Smooth muscle cell (in vitro differentiated cells): Measurements from ENCODE around the gene ROBO4. TPM values are rescaled to one million over a fixed set of nuclear protein-coding genes. Genes with fewer than 3 reads are reported as not detected.

Experiments
- DNase-seq: peaks from one replicate; lab custom pipeline; 2025; ENCODE audit not compliant: unreplicated experiment; lab: John Stamatoyannopoulos, UW
- H2AFZ ChIP-seq: fragments of 200-600 bp; sonication (generic); 2 replicates; pipeline ENCODE4 v1.6.0; 2016; ENCODE audit warnings: antibody characterized with exemption, low read depth, mild to moderate bottlenecking
- H3F3A ChIP-seq: fragments of 200-600 bp; sonication (generic); 2 replicates; pipeline ENCODE4 v1.6.0; 2017; ENCODE audit warnings: antibody characterized with exemption, low read depth
- H3K27ac ChIP-seq: fragments of 200-600 bp; sonication (generic); 2 replicates; pipeline ENCODE4 v1.5.1; 2016; ENCODE audit warnings: low read depth, mild to moderate bottlenecking
- H3K27me3 ChIP-seq: fragments of 200-600 bp; sonication (generic); 2 replicates; pipeline ENCODE4 v1.6.1; 2016; ENCODE audit warnings: low read depth, mild to moderate bottlenecking
- H3K36me3 ChIP-seq: fragments of 200-600 bp; sonication (generic); 2 replicates; pipeline ENCODE4 v1.5.1; 2016; ENCODE audit warnings: low read depth
- H3K4me1 ChIP-seq: fragments of 200-600 bp; sonication (generic); 2 replicates; pipeline ENCODE4 v1.5.1; 2016; ENCODE audit warnings: low read depth
- H3K4me2 ChIP-seq: fragments of 200-600 bp; sonication (generic); 2 replicates; pipeline ENCODE4 v1.6.0; 2016; ENCODE audit warnings: mild to moderate bottlenecking
- H3K4me3 ChIP-seq: fragments of 200-600 bp; sonication (generic); 2 replicates; pipeline ENCODE4 v1.5.1; 2016; ENCODE audit warnings: mild to moderate bottlenecking
- H3K79me2 ChIP-seq: fragments of 200-600 bp; sonication (generic); 2 replicates; pipeline ENCODE4 v1.6.0; 2016; ENCODE audit warnings: low read depth, mild to moderate bottlenecking
- H3K9ac ChIP-seq: fragments of 200-600 bp; sonication (generic); 2 replicates; pipeline ENCODE4 v1.6.0; 2016; ENCODE audit warnings: low read depth
- H3K9me3 ChIP-seq: fragments of 200-600 bp; sonication (generic); replicated peaks from 2 replicates; pipeline ENCODE4 v1.5.1; 2016; ENCODE audit warnings: low read depth
- H4K20me1 ChIP-seq: fragments of 200-600 bp; sonication (generic); 2 replicates; pipeline ENCODE4 v1.6.0; 2016; ENCODE audit warnings: low read depth
- WGBS: methylation state at CpG from one replicate; pipeline ENCODE4 v1.1.7; 2016; ENCODE audit warnings: low lambda C conversion rate; 5-methylcytosine and 5-hydroxymethylcytosine counted together
- polyA plus RNA-seq: library from polyadenylated mRNA; unstranded; fragments of >200 nt; fragmentation: Nextera tagmentation; extraction: Ambion mirVana; gene quantifications from 2 replicates; pipeline ENCODE4 v1.2.1, GENCODE V29; 2016
- total RNA-seq: library from RNA; depleted of rRNA; stranded (reverse); fragments of >200 nt; gene quantifications from 2 replicates; pipeline ENCODE4 v1.2.3, GENCODE V29; 2014
- TF ChIP-seq, protein P1 (sequence below): fragments of 200-600 bp; sonication (generic); IDR thresholded peaks from 2 replicates; pipeline ENCODE4 v1.5.1; 2017; ENCODE audit warnings: borderline replicate concordance, mild to moderate bottlenecking, antibody characterized with exemption; ENCODE audit not compliant: insufficient read depth, poor library complexity, severe bottlenecking

The ROBO4 gene
- total and polyA plus RNA-seq, 2 experiments from 2014 or later: 0.40 TPM; not detected in 1

GRCh38 chr11:124896821-124897391 is 759 bp downstream of the ROBO4 start:
- TF ChIP-seq, protein P1, sequence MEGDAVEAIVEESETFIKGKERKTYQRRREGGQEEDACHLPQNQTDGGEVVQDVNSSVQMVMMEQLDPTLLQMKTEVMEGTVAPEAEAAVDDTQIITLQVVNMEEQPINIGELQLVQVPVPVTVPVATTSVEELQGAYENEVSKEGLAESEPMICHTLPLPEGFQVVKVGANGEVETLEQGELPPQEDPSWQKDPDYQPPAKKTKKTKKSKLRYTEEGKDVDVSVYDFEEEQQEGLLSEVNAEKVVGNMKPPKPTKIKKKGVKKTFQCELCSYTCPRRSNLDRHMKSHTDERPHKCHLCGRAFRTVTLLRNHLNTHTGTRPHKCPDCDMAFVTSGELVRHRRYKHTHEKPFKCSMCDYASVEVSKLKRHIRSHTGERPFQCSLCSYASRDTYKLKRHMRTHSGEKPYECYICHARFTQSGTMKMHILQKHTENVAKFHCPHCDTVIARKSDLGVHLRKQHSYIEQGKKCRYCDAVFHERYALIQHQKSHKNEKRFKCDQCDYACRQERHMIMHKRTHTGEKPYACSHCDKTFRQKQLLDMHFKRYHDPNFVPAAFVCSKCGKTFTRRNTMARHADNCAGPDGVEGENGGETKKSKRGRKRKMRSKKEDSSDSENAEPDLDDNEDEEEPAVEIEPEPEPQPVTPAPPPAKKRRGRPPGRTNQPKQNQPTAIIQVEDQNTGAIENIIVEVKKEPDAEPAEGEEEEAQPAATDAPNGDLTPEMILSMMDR: no peak
- 94% methylated on average over 9 of the region's 9 CpGs for WGBS
- H3K27ac ChIP-seq: no peak overlapping the region
- H3K4me3 ChIP-seq: no peak overlapping the region
- DNase-seq: no peak
- no peak overlapping the region for H2AFZ ChIP-seq
- H3K9me3 ChIP-seq: no peaks in the 10 kb centered on the region
- no peaks in the 10 kb centered on the region for H3K36me3 ChIP-seq
- H3K79me2 ChIP-seq: no peaks in the 10 kb centered on the region
- no peak overlapping the region for H3K9ac ChIP-seq
- no peaks in the 10 kb centered on the region for H3K4me1 ChIP-seq
- no peak overlapping the region for H3K4me2 ChIP-seq
- no peaks in the 10 kb centered on the region for H4K20me1 ChIP-seq
- peaks cover 4% of the 10 kb centered on the region for H3F3A ChIP-seq
- no peaks in the 10 kb centered on the region for H3K27me3 ChIP-seq

- WGBS: 85% methylated on average over 15 of the region's 16 CpGs
- no peaks in the 10 kb centered on the region for H3K4me1 ChIP-seq
- DNase-seq: no peak
- H3K9ac ChIP-seq: no peak overlapping the region
- H3K4me2 ChIP-seq: no peak overlapping the region
- H4K20me1 ChIP-seq: no peaks in the 10 kb centered on the region
- no peaks in the 10 kb centered on the region for H3K27me3 ChIP-seq
- H3K9me3 ChIP-seq: no peaks in the 10 kb centered on the region
- H2AFZ ChIP-seq: no peak overlapping the region
- TF ChIP-seq, protein P1: no peak
- H3K79me2 ChIP-seq: no peaks in the 10 kb centered on the region
- peaks cover 4% of the 10 kb centered on the region for H3F3A ChIP-seq
- no peaks in the 10 kb centered on the region for H3K36me3 ChIP-seq
- H3K4me3 ChIP-seq: no peak overlapping the region
- H3K27ac ChIP-seq: no peak overlapping the region
Measured at GRCh38 chr11:124896071-124896750, 1.5 kb downstream of the ROBO4 start.

- Histone ChIP-seq H3K9ac (no peak overlapping the region), H4K20me1 (no peaks in the 10 kb centered on the region), H3K79me2 (no peaks in the 10 kb centered on the region), H3K27ac (no peak overlapping the region), H3K27me3 (no peaks in the 10 kb centered on the region), H3K4me3 (no peak overlapping the region), H3K4me1 (no peaks in the 10 kb centered on the region), H3F3A (peaks cover 4% of the 10 kb centered on the region), H2AFZ (no peak overlapping the region), H3K36me3 (no peaks in the 10 kb centered on the region), H3K9me3 (no peaks in the 10 kb centered on the region), H3K4me2 (no peak overlapping the region)
- WGBS: 94% methylated on average over 20 of the region's 20 CpGs
- DNase-seq: no peak
- TF ChIP-seq, protein P1: no peak
Measured at GRCh38 chr11:124895471-124895971, 2.1 kb downstream of the ROBO4 start.
